NCI-H446 (cell line): ENCODE results near the gene TXNDC12.
A peak's percentile ranks its signal among the peaks of the same experiment; 100 is the strongest.
"Not testable (repeated sequence)": the region's sequence is repeated elsewhere in the genome, so short reads cannot be mapped to it uniquely, and the experiment has no call there.

Source experiments
- DNase-seq, 2 experiments: peaks; one replicate each; lab custom pipeline; 2025; lab: John Stamatoyannopoulos, UW

TXNDC12 gene

DNA sequence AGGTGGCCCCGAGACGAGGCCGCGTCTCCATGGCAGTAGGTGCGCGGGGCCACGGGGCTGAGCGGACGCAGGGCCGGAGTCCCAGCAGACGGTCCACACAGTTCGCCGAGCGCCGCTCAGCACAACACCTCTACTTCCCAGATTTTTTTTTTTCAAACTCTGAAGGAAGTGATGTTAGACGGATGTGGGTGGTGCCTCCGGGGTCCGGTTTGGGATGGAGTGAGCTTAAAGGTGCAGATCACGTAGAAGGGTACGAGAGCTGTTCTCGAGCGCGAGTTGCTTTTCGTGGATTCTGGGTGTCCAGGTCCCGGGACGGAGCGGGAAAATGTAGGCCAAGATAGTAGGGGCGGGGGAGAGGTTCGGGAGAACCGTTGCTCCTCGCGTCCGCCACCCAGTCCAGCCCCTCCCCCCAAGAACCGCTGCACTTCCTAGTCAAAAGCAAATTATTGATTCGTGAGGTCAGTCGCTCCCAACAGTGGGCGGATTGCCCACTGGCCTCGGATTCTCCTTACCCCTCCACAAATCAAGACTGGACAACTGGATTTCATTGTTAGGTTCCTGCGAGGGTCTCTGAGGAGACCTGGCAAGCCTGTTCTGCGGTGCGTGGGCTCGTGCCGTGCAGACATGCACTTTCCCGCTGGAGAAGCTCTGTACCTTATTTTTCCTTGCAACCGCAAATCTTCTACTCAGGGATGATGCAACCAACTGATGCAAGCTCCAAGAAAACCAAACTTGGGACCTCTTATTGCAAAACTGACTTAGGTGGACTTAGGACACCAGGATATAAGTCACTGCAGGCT is at the start of gene TXNDC12:
TSS of gene TXNDC12 (minus strand) at position 126 of the 800 bp plus-strand sequence. CDS start at position 31, 95 bp downstream.
- peak; percentile 90 to 92 for DNase-seq

DNA sequence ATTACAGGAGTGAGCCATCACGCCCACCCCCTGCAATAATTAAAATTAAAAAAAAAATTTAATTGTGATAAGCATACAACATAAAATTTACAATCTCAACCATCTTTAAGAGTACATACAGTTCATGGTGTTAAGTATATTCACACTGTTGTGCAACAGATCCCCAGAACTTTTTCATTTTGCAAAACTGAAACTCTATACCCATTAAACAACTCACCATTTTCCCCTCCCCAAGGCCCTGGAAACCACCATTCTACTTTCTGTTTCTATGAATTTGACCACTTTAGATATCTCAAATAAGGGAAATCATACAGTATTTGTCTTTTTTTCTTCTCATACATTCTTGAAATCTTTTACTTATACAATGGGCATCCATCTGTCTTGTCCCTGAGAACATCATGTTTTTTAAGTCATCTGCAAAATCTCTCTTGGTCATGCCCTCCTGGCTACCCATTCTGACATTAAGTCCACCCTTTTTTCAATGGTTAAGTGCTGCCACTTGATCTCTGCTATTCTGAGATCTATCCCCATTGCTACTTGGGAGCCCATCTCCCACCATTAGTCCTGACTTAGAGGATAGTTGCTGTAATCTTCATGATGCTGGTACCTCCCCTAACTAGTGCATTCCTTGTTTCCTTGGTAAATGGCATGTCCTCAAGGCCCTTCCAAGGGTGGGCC is 47.5 kb upstream of the TXNDC12 start:
- DNase-seq: no peak

DNA sequence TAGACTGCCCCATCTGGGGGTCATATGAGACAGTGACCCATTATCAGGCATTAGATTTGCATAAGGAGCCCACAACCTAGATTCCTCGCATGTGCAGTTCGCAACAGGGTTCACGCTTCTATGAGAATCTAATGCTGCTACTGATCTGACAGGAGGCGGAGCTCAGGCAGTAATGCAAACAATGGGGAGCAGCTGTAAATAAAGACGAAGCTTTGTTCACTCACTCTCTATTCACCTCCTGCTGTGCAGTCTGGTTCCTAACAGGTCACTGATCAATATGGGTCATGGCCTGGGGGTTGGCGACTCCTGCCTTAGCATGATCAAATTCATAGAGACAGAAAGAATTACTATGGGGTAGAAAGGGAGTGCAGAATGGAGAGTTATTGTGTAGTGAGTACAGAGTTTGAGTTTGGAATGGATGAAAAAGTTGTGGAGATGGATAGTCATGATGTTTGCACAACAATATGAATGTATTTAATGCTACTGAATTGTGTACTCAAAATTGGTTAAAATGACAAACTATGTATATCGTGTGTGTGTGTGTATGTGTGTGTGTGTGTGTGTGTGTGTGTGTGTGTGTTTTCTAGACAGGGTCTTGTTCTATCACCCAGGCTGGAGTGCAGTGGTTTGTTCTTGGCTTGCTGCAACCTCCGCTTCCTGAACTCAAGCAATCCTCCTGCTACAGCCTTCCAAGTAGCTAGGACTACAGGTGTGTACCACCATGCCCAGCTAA is 43.3 kb upstream of the TXNDC12 start:
- DNase-seq: no peak

DNA sequence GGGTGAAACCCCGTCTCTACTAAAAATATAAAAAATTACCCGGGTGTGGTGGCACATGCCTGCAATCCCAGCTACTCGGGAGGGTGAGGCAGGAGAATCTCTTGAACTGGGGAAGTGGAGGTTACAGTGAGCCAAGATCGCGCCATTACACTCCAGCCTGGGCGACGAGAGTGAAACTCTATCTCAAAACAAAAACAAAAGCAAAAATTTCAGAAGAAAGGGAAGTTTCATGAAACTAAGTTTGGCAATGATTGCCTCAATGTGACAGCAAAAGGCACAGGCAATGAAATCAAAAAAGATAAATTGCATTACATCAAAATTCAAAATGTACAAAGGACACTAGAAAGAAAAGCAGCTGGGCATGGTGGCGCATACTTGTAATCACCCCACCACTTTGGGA is 41.2 kb upstream of the TXNDC12 start:
- no peak for DNase-seq

DNA sequence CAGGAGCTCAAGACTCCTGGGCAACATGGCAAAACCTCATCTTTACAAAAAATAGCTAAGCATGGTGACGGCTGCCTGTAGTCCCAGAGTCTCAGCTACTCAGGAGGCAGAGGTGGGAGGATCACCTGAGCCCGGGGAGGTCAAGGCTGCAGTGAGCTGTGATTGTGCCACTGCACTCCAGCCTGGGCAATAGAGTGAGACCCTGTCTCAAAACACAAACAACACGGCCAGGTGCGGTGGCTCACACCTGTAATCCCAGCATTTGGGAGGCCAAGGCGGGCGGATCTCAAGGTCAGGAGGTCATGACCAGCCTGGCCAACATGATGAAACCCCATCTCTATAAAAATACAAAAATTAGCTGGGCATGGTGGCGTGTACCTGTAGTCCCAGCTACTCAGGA is 39.3 kb upstream of the TXNDC12 start:
- not testable (repeated sequence) for DNase-seq

DNA sequence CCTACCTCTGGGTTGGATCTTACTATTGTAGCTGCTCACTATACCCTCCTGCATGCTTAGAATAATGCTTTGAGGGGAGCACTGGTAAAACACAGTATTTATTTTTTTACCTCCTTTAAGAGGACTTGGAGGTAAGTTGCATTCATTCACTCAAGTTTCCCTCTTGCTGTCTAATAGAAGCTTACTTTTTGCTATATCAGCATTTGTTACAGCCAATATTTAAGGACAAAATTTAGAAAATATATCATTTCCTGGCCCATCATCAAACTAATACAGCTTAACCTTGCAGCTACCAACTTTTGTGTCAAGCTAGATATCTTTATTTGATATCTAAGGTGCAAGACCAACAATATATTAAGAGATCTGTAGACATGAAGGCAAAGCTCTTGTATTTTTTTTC is 32.9 kb upstream of the TXNDC12 start:
- not testable (repeated sequence) for DNase-seq

DNA sequence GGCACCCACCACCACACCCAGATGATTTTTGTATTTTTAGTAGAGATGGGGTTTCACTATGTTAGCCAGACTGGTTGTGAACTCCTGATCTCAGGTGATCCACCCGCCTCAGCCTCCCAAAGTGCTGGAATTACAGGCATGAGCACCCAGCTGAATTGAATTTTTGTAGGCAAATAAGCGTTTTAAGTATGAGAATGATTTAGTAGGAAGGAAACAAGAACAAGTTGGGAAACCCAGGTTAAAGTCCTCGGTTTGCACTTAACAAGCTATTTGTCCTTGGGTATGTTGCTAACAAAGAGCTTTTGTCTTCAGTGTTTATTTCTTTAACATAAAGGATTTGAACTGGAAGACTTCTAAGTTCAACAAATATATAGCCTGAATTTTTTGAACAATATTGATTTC is 25.0 kb upstream of the TXNDC12 start:
- no peak for DNase-seq

DNA sequence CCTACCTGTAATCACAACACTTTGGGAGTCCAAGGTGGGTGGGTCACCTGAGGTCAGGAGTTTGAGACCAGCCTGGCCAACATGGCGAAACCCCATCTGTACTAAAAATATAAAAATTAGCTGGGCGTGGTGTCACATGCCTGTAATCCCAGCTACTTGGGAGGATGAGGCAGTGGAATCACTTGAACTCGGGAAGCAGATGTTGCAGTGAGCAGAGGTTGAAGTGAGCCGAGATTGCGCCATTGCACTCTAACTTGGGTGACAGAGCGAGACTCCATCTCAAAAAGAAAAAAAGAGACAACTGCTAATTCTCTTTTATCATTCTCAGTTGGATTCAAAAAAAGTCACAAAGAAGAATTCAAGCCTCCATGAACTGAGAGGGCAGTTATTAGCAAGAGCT is 22.3 kb upstream of the TXNDC12 start:
- DNase-seq: not testable (repeated sequence)

DNA sequence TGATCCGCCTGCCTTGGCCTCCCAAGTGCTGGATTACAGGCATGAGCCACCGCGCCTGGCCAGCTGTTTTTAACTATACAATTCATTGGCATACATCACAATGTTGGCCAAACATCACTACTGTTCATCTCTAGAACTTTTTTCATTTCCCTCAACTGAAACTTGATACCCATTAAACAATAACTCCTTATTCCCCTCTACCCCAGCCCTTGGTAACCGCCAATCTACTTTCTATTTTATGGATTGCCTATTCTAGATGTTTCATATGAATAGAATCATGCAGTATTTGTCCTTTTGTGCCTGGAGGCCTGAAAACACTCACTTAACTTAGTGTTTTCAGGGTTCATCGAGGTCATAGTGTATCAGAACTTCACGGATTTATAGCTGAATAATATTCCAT is 17.3 kb upstream of the TXNDC12 start:
- DNase-seq: no peak

DNA sequence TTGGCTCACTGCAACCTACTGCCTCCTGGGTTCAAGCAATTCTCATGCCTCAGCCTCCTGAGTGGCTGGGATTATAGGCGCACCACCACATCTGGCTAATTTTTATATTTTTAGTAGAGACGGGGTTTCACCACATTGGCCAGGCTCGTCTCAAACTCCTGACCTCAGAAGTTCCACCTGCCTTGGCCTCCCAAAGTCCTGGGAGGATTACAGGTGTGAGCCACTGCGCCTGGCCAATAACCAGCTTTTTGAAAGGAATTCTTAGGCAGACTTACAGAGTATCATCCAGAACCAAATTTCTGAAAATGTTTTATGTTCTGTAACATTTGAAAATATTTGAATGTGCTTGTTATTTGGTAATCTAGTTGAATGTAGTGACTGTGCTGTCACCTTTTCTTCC is 15.7 kb upstream of the TXNDC12 start:
- no peak for DNase-seq

DNA sequence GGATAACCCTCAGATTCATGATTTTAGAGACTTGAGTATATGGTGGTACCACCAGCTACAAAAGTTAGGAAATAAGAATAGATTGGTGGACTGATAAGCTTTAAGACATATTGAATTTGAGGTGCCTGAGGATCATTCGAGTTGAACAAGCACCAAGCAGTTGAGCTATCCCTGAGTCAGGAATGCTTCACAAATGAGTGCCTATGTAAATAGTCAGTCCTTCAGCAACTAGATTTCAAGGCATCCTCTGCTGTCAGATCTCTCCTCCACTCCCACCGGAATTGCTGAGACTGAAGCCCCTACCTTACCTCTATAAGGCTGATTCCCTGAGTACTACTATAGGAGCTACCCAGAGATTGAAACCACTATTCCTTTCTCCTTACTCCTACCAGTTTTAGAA is 8.2 kb upstream of the TXNDC12 start:
- no peak for DNase-seq

DNA sequence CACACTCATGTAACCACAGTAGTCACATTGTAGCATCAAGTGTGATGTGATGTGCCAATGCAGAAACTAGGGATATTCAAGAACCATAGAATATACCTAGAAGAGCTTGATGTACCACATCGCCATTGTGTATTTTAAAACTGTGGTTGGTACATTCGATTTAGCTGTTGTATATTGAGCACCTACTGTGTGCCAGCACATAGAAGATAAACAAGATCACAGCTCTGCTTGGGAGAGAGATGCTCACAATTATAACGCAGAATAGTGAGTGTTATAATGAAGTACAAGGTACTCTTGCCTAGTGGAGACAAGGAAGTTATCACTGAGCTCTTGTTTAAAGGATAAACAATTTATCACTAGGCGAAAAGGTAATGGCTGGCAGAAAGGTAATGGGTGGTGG is 5.8 kb upstream of the TXNDC12 start:
- no peak for DNase-seq

DNA sequence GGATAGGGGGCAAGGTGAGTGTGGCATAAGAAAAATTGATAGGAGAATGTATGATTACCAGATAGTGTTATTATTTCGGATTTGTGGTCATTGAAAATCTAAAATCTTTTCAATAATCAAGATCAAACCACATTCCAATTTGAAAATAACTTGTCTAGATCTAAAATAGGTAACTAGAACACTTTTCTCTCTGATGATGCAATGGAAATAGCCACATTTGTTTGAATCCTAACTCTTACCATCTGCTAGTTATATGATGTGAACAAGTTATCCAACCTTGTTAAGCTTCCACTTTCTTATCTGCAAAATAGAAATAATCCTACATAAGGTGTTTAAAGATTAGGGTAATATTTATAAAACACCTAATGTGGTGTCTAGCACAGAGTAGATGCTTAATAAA is 4.9 kb upstream of the TXNDC12 start:
- DNase-seq: no peak

DNA sequence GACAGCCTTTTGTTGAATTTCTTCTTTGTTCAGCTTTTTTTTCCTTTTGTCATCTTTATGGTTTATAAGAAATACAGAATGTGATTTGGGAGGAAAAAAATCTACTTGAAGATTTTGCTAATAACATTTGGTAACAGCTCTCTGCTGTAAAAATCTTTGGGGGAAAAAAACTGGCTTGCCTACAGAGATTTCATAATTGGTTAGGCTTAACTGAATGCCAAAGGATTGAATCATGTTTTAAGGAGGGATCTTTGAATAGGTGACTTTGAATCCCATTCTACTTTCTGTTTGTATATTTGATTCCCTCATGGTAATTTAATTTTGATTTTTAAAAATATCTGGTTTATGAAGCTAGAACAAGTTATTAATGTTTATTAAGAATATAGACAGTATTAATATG is 4.3 kb upstream of the TXNDC12 start:
- no peak for DNase-seq

DNA sequence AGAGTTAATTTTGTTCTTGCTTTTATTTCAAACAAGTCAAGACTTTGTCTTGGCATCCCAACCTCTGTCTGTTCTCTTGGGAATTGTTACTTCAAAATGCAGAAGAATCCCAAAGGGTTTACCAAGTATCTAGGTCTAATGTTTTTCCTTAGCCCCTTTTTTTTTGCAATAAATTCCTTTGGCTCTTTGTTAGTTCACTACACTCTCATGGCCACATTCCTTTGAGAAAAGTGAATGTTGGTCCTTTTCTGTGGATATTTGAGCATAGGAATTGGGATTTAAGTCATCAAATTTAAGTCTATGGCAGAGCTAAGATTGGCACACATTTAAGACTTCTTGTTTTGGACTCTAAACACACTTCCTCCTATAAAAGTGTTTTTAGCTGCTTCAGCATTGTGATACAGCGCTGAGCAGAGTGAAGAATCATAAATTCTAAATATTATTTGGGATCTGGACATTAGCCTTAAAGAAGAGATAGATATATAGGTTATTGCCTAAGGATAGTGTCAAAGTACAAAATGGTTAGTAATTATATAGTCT is 3.0 kb upstream of the TXNDC12 start:
- no peak for DNase-seq

DNA sequence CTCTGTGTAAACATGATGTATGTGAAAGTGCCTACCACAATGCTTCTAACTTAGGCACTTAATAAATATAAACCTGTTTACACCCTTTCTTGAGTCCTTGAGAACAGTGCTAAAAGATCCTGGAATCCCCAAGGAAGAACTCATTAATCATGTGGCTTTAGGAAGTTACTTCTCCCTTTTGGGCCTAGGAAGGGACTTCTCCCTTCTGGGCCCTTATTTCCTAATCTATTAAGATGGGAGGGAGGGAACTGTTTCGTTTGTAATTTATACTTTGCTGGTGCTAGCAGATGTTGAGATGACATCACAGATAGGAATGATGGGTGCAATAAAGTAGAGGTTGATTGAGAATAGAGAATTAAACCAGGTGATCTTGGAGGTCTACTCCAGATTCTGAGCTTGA is 2.3 kb upstream of the TXNDC12 start:
- peak in 1 of 2 experiments; percentile 22 for DNase-seq

DNA sequence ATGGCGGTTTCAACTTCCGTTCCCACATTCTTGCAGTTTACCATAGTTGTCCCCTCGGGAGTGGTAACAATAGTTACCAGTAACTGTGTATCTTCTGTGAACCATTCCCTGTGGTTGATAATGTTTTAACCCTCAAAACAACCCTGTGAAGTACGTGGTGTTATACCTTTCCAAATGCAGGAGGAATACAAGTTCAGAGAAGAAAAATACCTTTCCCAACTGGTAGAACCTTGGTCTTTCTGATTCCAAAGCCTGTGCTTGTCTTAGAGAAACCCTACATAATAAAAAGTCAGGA is 1.9 kb upstream of the TXNDC12 start:
- no peak for DNase-seq

DNA sequence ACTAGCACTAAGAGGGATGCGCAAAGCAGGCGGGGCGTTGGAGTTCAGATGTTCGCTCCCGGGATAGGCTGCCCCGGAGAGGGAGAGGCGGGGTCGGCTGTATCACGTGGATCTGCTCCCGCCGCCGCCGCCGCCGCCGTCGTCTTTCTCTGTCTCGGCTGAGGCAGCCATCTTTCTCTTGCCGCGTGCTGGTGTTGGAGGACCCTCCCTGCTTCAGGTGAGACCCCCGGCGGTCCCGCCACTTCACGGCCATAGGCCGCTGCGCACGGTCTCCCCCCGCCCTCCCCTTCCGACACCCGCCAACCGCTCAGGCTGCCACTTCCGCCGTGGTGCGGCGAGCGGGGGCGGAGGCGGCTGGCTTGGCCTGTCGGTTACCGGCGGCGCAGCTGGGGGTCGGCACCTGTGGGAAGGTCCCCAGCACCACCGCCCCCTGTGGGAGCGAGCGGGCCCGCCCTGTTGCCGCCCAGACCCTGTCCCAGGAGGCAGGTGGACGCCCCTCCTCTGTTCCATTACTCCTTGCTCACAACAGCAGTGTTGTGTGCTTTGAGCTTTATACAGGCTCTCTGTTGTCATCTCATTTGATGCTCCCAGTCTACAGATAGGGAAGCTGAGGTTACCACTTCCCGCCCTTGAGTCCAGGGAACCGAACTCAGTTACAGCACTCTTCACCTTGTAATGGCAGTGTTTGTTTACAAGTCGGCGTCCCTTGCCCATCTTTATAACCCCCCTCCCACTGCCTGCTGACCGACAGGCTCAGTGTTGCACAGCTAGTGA is 1.4 kb upstream of the TXNDC12 start, which contains the start of gene BTF3L4:
TSS of gene BTF3L4 (plus strand) at position 133 of the 774 bp plus-strand sequence. CDS start 3,553 bp downstream, outside the sequence.
- DNase-seq: peak; percentile 90 to 95

DNA sequence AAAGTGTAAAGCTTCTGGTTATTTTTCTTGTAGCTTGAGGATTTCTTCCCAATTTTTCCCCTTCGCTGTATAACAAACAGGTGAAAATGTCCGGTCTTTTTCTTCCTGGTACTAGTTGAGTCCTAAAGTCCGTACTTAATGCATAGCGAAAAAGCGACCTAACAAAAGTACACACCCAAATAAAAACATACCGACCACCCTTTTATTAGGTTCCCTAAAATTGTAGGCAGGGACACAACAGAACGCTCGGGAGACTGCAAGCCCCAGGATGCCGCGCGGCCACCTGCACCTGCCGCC is 823 bp upstream of the TXNDC12 start:
- no peak for DNase-seq

DNA sequence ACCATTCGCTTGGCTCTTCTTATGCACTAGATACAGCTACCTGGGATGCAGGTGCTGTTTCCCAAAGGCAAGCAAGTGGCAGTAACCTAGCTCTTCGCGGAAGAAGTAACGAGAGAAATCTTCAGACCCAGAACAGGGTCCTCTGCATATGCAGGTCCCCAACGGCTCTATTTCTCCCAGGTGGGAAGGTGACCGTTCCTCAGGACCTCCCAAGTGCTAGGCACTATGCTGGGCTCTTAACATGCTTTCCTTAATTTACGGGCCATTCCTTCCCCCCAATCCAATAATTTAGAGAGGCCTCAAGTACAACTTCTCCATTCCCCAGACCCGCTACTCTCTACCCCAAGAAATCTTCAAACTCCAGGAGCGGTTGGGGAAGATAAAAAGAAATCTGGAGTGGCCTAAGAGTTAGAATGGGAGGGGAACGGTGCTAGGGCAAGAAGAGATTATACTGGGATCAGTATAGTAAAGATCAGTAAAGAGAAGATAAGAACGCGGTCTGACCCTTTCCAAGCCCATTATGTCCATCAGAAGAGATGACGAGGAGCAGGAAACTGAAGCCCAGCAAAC is 410 bp downstream of the TXNDC12 start:
- DNase-seq: no peak

DNA sequence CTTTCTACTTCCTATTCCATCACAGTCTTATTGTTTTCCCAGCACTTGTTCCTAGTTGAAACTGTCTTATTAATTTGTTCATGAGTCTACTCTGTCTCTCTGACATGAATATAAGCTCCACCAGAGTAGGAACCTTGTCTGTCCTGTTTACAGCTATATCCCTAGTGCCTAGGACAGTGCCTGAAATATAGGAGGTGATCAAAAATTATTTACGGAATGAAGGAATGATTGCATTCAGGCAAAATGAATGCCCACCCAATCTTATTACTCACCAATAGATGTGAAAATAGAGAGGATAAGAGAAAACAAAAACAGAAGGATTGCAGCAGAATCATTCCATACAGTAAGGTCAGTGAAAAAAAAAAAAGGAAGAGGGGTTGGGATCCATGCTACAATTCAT is 1.1 kb downstream of the TXNDC12 start:
- no peak for DNase-seq

DNA sequence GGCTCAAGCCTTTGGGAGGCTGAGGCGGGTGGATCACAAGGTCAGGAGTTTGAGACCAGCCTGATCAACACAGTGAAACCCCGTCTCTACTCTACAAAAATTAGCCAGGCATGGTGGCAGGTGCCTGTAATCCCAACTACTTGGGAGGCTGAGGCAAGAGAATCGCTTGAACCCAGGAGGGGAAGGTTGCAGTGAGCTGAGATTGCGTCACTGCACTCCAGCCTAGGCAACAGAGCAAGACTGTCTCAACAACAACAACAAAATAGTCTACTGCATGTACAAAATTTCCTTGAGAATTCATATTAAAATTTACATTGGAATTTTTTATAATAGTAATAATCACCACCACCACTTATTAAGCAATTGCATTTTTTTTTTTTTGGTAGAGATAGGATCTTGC is 5.7 kb downstream of the TXNDC12 start:
- DNase-seq: not testable (repeated sequence)
